Measurements from ENCODE around the gene TRAFD1. TPM values are rescaled to one million over a fixed set of nuclear protein-coding genes. Genes with fewer than 3 reads are reported as not detected.

TRAFD1 gene
- total RNA-seq, 1 donor from 2014 or later = 38.8 TPM

- H3K4me1 Mint-ChIP-seq (ENCODE audit: unreplicated experiment) = no peaks in the 10 kb centered on the region
Measured at GRCh38 chr12:112165624-112166023, 40.3 kb downstream of the TRAFD1 start.

DNA sequence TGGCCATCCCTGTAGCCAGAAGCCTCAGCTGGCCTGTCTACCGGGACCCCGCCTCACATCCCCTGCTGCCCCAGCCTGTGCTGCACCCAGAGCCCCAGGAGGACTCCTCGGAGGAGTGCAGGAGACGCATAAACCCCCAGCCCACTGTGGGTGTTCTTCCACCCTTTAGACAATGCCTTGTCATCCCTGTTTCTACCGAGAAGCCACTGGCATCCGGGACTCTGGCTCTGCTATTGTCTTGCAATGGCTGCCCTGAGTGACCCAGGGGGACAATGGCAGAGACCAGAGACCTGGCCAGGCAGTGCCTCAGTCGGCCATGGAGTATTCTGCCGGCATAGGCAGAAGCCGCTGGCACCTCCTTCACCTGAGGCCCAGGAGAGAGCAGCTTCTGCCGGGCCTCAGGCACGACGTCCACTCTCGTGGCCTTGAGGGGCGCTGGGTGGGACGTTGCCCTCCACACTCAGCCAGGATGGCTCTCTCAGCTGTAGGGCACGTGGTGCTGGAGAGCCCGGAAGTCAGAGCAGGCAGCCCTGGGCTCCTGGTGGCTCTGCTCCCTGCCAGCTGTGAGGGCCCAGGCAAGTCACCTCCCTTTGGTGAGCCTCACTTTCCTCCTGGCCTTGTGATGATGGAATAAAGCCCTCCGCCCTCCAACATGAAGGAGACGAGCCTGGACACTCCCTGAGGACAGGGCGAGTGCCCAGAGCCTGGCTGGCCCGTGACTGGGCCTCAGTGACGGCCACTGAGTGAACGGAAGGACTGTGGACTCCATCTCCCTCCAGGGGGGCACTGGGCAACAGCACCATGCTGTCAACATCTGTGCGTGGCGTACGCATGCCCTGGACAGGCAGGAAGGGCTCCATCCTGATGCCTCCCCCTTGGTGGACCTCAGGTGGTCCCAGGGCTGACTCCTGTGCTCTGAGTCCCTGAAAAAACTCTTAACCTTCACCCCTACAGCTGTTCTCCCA, 41.0 kb downstream of the TRAFD1 start:
- peaks cover 12% of the 10 kb centered on the region for H3K27me3 Mint-ChIP-seq (ENCODE audit: unreplicated experiment)
- H3K27ac Mint-ChIP-seq (ENCODE audit: unreplicated experiment) = no peak overlapping the region
- no peak for DNase-seq (ENCODE audit: low spot score)
- H3K4me1 Mint-ChIP-seq (ENCODE audit: unreplicated experiment) = no peaks in the 10 kb centered on the region
- H3K4me3 Mint-ChIP-seq (ENCODE audit: unreplicated experiment) = no peak overlapping the region
- H3K9me3 Mint-ChIP-seq (ENCODE audit: unreplicated experiment) = no peaks in the 10 kb centered on the region
- H3K36me3 Mint-ChIP-seq (ENCODE audit: low read depth, unreplicated experiment) = peaks cover 27% of the 10 kb centered on the region
- TF ChIP-seq, protein P1, sequence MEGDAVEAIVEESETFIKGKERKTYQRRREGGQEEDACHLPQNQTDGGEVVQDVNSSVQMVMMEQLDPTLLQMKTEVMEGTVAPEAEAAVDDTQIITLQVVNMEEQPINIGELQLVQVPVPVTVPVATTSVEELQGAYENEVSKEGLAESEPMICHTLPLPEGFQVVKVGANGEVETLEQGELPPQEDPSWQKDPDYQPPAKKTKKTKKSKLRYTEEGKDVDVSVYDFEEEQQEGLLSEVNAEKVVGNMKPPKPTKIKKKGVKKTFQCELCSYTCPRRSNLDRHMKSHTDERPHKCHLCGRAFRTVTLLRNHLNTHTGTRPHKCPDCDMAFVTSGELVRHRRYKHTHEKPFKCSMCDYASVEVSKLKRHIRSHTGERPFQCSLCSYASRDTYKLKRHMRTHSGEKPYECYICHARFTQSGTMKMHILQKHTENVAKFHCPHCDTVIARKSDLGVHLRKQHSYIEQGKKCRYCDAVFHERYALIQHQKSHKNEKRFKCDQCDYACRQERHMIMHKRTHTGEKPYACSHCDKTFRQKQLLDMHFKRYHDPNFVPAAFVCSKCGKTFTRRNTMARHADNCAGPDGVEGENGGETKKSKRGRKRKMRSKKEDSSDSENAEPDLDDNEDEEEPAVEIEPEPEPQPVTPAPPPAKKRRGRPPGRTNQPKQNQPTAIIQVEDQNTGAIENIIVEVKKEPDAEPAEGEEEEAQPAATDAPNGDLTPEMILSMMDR (IDR thresholded peaks at IDR 0.05; ENCODE audit: unreplicated experiment) = no peak

More at GRCh38 chr12:112165624-112166023, 40.3 kb downstream of the TRAFD1 start:
- Mint-ChIP-seq H3K36me3 (ENCODE audit: low read depth, unreplicated experiment) (peaks cover 33% of the 10 kb centered on the region), H3K9me3 (ENCODE audit: unreplicated experiment) (no peaks in the 10 kb centered on the region), H3K27ac (ENCODE audit: unreplicated experiment) (no peak overlapping the region), H3K27me3 (ENCODE audit: unreplicated experiment) (peaks cover 12% of the 10 kb centered on the region), H3K4me3 (ENCODE audit: unreplicated experiment) (no peak overlapping the region)
- TF ChIP-seq, protein P1 (IDR thresholded peaks at IDR 0.05; ENCODE audit: unreplicated experiment) = no peak
- no peak for DNase-seq (ENCODE audit: low spot score)

DNA sequence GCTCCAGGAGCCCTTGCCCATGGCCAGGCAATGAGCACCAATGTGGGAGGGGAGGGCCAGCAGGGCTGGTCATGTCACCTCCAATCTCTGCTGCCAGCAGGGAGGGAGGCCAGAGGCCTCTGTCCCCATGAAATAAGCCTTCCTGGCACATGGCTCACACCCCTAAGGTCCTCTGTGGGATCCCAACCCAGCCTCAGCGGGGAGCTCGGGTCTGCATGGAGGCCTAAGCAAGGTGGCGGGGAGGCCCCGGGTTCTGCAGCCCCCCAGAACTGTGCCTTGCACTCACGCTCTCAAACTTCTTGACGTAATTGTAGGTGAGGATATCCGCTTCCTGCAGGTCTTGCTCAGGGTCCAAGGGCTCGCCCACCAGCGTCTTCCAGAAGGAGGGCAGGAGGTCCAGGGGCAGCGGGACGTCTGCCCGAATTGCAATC, 41.7 kb downstream of the TRAFD1 start:
- no peaks in the 10 kb centered on the region for H3K9me3 Mint-ChIP-seq (ENCODE audit: unreplicated experiment)
- peaks cover 21% of the 10 kb centered on the region for H3K36me3 Mint-ChIP-seq (ENCODE audit: low read depth, unreplicated experiment)
- H3K4me1 Mint-ChIP-seq (ENCODE audit: unreplicated experiment) = no peaks in the 10 kb centered on the region
- no peak overlapping the region for H3K4me3 Mint-ChIP-seq (ENCODE audit: unreplicated experiment)
- TF ChIP-seq, protein P1 (IDR thresholded peaks at IDR 0.05; ENCODE audit: unreplicated experiment) = no peak
- no peak for DNase-seq (ENCODE audit: low spot score)
- H3K27ac Mint-ChIP-seq (ENCODE audit: unreplicated experiment) = no peak overlapping the region
- peaks cover 12% of the 10 kb centered on the region for H3K27me3 Mint-ChIP-seq (ENCODE audit: unreplicated experiment)

- no peak for DNase-seq (ENCODE audit: low spot score)
- TF ChIP-seq, protein P1 (IDR thresholded peaks at IDR 0.05; ENCODE audit: unreplicated experiment) = no peak
- Mint-ChIP-seq H3K4me1 (ENCODE audit: unreplicated experiment) (no peaks in the 10 kb centered on the region), H3K27ac (ENCODE audit: unreplicated experiment) (no peak overlapping the region), H3K27me3 (ENCODE audit: unreplicated experiment) (peaks cover 12% of the 10 kb centered on the region), H3K9me3 (ENCODE audit: unreplicated experiment) (no peaks in the 10 kb centered on the region), H3K4me3 (ENCODE audit: unreplicated experiment) (no peak overlapping the region), H3K36me3 (ENCODE audit: low read depth, unreplicated experiment) (peaks cover 18% of the 10 kb centered on the region)
Measured at GRCh38 chr12:112167718-112168525, 42.6 kb downstream of the TRAFD1 start.
